Effector memory CD8-positive, alpha-beta T cell (primary cell): Measurements from ENCODE around the gene HDDC3.

Experiments used
- ATAC-seq: fragments of 150-1000 bp; cut with Tn5 transposase; replicated peaks from 2 replicates; pipeline ENCODE4 v1.10.0; 2021; ENCODE audit warnings: mild to moderate bottlenecking, moderate library complexity
- DNase-seq, 3 experiments: peaks; one replicate each; pipeline ENCODE4 v3.0.0; 2021
- H3K27ac Mint-ChIP-seq, 2 donors: one replicate each; pipeline ENCODE4 v1.8.0; 2022; ENCODE audit warnings: mild to moderate bottlenecking in 2 of 2, mixed read lengths in 2 of 2, moderate library complexity in 2 of 2
- H3K27me3 Mint-ChIP-seq, 2 donors: one replicate each; pipeline ENCODE4 v1.8.0; 2022; ENCODE audit warnings: mixed read lengths in 2 of 2
- H3K36me3 Mint-ChIP-seq: one replicate; pipeline ENCODE4 v1.8.0; 2022; ENCODE audit warnings: mild to moderate bottlenecking, moderate library complexity, mixed read lengths; ENCODE audit not compliant: insufficient read depth
- H3K4me1 Mint-ChIP-seq, 2 donors: one replicate each; pipeline ENCODE4 v1.8.0; 2022; ENCODE audit warnings: low read depth in 2 of 2, mixed read lengths in 2 of 2
- H3K4me3 Mint-ChIP-seq, 2 donors: one replicate each; pipeline ENCODE4 v1.8.0; 2022; ENCODE audit warnings: mild to moderate bottlenecking in 2 of 2, mixed read lengths in 2 of 2, moderate library complexity in 2 of 2
- H3K9me3 Mint-ChIP-seq, 2 donors: one replicate each; pipeline ENCODE4 v1.8.0; 2022; ENCODE audit warnings: mixed read lengths in 2 of 2

The HDDC3 gene

GRCh38 chr15:90883526-90883975 lies 48.8 kb downstream of the HDDC3 start:
- DNase-seq (no peak), ATAC-seq (no peak)
- peaks cover 4 to 15% of the 10 kb centered on the region in 2 donors for H3K4me1 Mint-ChIP-seq
- peaks cover 7 to 16% of the 10 kb centered on the region in 2 donors for H3K27me3 Mint-ChIP-seq
- peak overlapping the region in 1 of 2 donors; percentile 21 for H3K4me3 Mint-ChIP-seq
- H3K27ac Mint-ChIP-seq = peak overlapping the region in 1 of 2 donors; percentile 55
- no peaks in the 10 kb centered on the region for H3K9me3 Mint-ChIP-seq
- peaks cover 38% of the 10 kb centered on the region for H3K36me3 Mint-ChIP-seq

- Mint-ChIP-seq H3K27ac (peak overlapping the region in 1 of 2 donors; percentile 55), H3K36me3 (peaks cover 39% of the 10 kb centered on the region), H3K27me3 (peaks cover 7 to 10% of the 10 kb centered on the region in 2 donors), H3K4me1 (peaks cover 0 to 11% of the 10 kb centered on the region in 2 donors), H3K9me3 (no peaks in the 10 kb centered on the region), H3K4me3 (no peak overlapping the region)
- ATAC-seq (peak; percentile 8), DNase-seq (no peak)
Measured at GRCh38 chr15:90882781-90883525, 49.4 kb downstream of the HDDC3 start.

GRCh38 chr15:90881978-90882721 lies 50.2 kb downstream of the HDDC3 start:
- Mint-ChIP-seq H3K27me3 (peaks cover 0 to 7% of the 10 kb centered on the region in 2 donors), H3K27ac (peak overlapping the region in 1 of 2 donors; percentile 57), H3K36me3 (peaks cover 47% of the 10 kb centered on the region), H3K4me3 (no peak overlapping the region), H3K9me3 (no peaks in the 10 kb centered on the region), H3K4me1 (peaks cover 0 to 14% of the 10 kb centered on the region in 2 donors)
- ATAC-seq (no peak), DNase-seq (no peak)

GRCh38 chr15:90881181-90881977 lies 51.0 kb downstream of the HDDC3 start:
- peaks cover 55% of the 10 kb centered on the region for H3K36me3 Mint-ChIP-seq
- peaks cover 0 to 7% of the 10 kb centered on the region in 2 donors for H3K27me3 Mint-ChIP-seq
- H3K4me1 Mint-ChIP-seq = peaks cover 0 to 21% of the 10 kb centered on the region in 2 donors

GRCh38 chr15:90880381-90881145 lies 51.8 kb downstream of the HDDC3 start:
- Mint-ChIP-seq H3K36me3 (peaks cover 63% of the 10 kb centered on the region), H3K27me3 (peaks cover 0 to 7% of the 10 kb centered on the region in 2 donors), H3K4me3 (no peak overlapping the region), H3K27ac (no peak overlapping the region), H3K4me1 (peaks cover 0 to 16% of the 10 kb centered on the region in 2 donors), H3K9me3 (no peaks in the 10 kb centered on the region)
- ATAC-seq (no peak), DNase-seq (no peak)

More at GRCh38 chr15:90881181-90881977, 51.0 kb downstream of the HDDC3 start:
- Mint-ChIP-seq H3K9me3 (no peaks in the 10 kb centered on the region), H3K4me3 (no peak overlapping the region), H3K27ac (peak overlapping the region in 1 of 2 donors; percentile 57)
- ATAC-seq = no peak
- DNase-seq = no peak
